CD14-positive monocyte (primary cell): Measurements from ENCODE around the gene OSBPL10. TPM values are rescaled to one million over a fixed set of nuclear protein-coding genes. Genes with fewer than 3 reads are reported as not detected.

Experiments
- DNase-seq, 3 donors: peaks; one replicate each; pipeline ENCODE4 v3.0.0-alpha.2; 2011 to 2022
- H2AFZ ChIP-seq: 2 replicates; pipeline ENCODE4 v1.6.0; 2012; ENCODE audit warnings: mild to moderate bottlenecking, low read depth, low read length, inconsistent platforms; ENCODE audit not compliant: insufficient read depth, poor library complexity, severe bottlenecking
- H3K27ac ChIP-seq, 2 donors: 1 replicate in 1 of 2; 2 replicates in 1 of 2; pipeline ENCODE4 v1.5.1; 2012 to 2013; ENCODE audit warnings: low read length in 2 of 2, control low read depth in 1 of 2, inconsistent platforms in 1 of 2, low read depth in 1 of 2, mild to moderate bottlenecking in 1 of 2
- H3K27me3 ChIP-seq, 2 donors: one replicate each; pipeline versions ENCODE4 v1.6.0 to v1.6.1; 2011 to 2013; ENCODE audit warnings: low read length in 2 of 2; ENCODE audit not compliant: control insufficient read depth in 2 of 2, insufficient read depth in 2 of 2
- H3K36me3 ChIP-seq, 2 donors: replicated peaks in 1 of 2; 1 replicate in 1 of 2; 2 replicates in 1 of 2; pipeline versions ENCODE4 v1.5.1 to v1.6.1; 2012 to 2013; ENCODE audit warnings: low read length in 2 of 2, control low read depth in 1 of 2, inconsistent platforms in 1 of 2, mild to moderate bottlenecking in 1 of 2; ENCODE audit not compliant: insufficient read depth in 2 of 2, control insufficient read depth in 1 of 2
- H3K4me1 ChIP-seq, 2 donors: 1 replicate in 1 of 2; 2 replicates in 1 of 2; pipeline versions ENCODE4 v1.5.1 to v1.6.1; 2012 to 2013; ENCODE audit warnings: low read length in 2 of 2, control low read depth in 1 of 2, inconsistent platforms in 1 of 2, mild to moderate bottlenecking in 1 of 2, moderate library complexity in 1 of 2; ENCODE audit not compliant: insufficient read depth in 2 of 2, control insufficient read depth in 1 of 2
- H3K4me2 ChIP-seq: replicated peaks from 2 replicates; pipeline ENCODE3; 2012; ENCODE audit warnings: low read length, moderate library complexity, mild to moderate bottlenecking; ENCODE audit not compliant: poor library complexity, severe bottlenecking; ENCODE audit errors: extremely low read depth
- H3K4me3 ChIP-seq, 3 experiments: fragments of 200-600 bp in 1 of 3; sonication (generic) in 1 of 3; replicated peaks in 1 of 3; 1 replicate in 2 of 3; 2 replicates in 1 of 3; pipeline ENCODE4 v1.5.1; 2011 to 2013; ENCODE audit warnings: low read length in 3 of 3, mild to moderate bottlenecking in 3 of 3, control low read depth in 2 of 3, low read depth in 2 of 3, inconsistent platforms in 1 of 3, moderate library complexity in 1 of 3
- H3K79me2 ChIP-seq: 2 replicates; pipeline ENCODE4 v1.6.0; 2012; ENCODE audit warnings: mild to moderate bottlenecking, control low read depth, inconsistent platforms, low read length, moderate library complexity; ENCODE audit not compliant: insufficient read depth
- H3K9ac ChIP-seq: 2 replicates; pipeline ENCODE4 v1.6.0; 2017; ENCODE audit warnings: low read length, mild to moderate bottlenecking; ENCODE audit not compliant: insufficient read depth, poor library complexity, severe bottlenecking
- H3K9me3 ChIP-seq, 2 donors: replicated peaks in 1 of 2; 1 replicate in 1 of 2; 2 replicates in 1 of 2; pipeline versions ENCODE4 v1.5.1 to v1.6.1; 2012 to 2013; ENCODE audit warnings: low read length in 2 of 2, control low read depth in 1 of 2; ENCODE audit not compliant: control insufficient read depth in 1 of 2, insufficient read depth in 1 of 2
- H4K20me1 ChIP-seq: 2 replicates; pipeline ENCODE4 v1.6.0; 2012; ENCODE audit warnings: mild to moderate bottlenecking, low read length, control low read depth, moderate library complexity; ENCODE audit not compliant: insufficient read depth
- H3K27ac Mint-ChIP-seq, 7 donors: one replicate each; pipeline ENCODE4 v1.8.0; 2020; ENCODE audit warnings: mild to moderate bottlenecking in 7 of 7, mixed read lengths in 7 of 7, moderate library complexity in 6 of 7, inconsistent platforms in 2 of 7
- H3K27me3 Mint-ChIP-seq, 3 donors: one replicate each; pipeline ENCODE4 v1.8.0; 2021 to 2022; ENCODE audit warnings: low read depth in 3 of 3, mild to moderate bottlenecking in 3 of 3, mixed read lengths in 3 of 3, moderate library complexity in 3 of 3, inconsistent platforms in 1 of 3
- H3K36me3 Mint-ChIP-seq, 2 donors: one replicate each; pipeline ENCODE4 v1.8.0; 2020; ENCODE audit warnings: mixed read lengths in 2 of 2, inconsistent platforms in 1 of 2, mild to moderate bottlenecking in 1 of 2
- H3K4me1 Mint-ChIP-seq: one replicate; pipeline ENCODE4 v1.8.0; 2020; ENCODE audit warnings: mild to moderate bottlenecking, mixed read lengths
- H3K4me3 Mint-ChIP-seq, 2 donors: one replicate each; pipeline ENCODE4 v1.8.0; 2020; ENCODE audit warnings: mild to moderate bottlenecking in 2 of 2, mixed read lengths in 2 of 2, moderate library complexity in 1 of 2
- H3K9me3 Mint-ChIP-seq, 7 donors: one replicate each; pipeline ENCODE4 v1.8.0; 2020 to 2022; ENCODE audit warnings: mixed read lengths in 7 of 7, mild to moderate bottlenecking in 6 of 7, moderate library complexity in 6 of 7, inconsistent platforms in 2 of 7
- WGBS: methylation state at CpG from one replicate; pipeline ENCODE4 v1.1.5; 2013; ENCODE audit warnings: missing lambda C conversion rate; ENCODE audit not compliant: insufficient coverage; 5-methylcytosine and 5-hydroxymethylcytosine counted together
- intact Hi-C, 2 donors: fragments of 100-400 bp; cut with micrococcal nuclease; formaldehyde crosslinking; loops; one replicate each; pipeline versions ENCODE4 v1.15.0 to v1.15.1; 2023
- polyA plus RNA-seq, 3 donors: library from polyadenylated mRNA; depleted of rRNA in 1 of 3; unstranded in 2 of 3; stranded (reverse) in 1 of 3; fragments of 300-500 nt in 2 of 3; fragments of >200 nt in 1 of 3; fragmentation: Illumina TruSeq in 2 of 3; gene quantifications; 1 replicate in 2 of 3; 2 replicates in 1 of 3; pipeline ENCODE4 v1.2.3, GENCODE V29; 2012 to 2021
- TF ChIP-seq, protein P1 (sequence below): fragments of 200-600 bp; IDR thresholded peaks from one replicate; pipeline ENCODE4 v1.8.0; 2022; ENCODE audit warnings: antibody characterized with exemption, mild to moderate bottlenecking

Gene OSBPL10
- polyA plus RNA-seq, 3 donors, result 0.03 TPM; not detected in 2

DNA sequence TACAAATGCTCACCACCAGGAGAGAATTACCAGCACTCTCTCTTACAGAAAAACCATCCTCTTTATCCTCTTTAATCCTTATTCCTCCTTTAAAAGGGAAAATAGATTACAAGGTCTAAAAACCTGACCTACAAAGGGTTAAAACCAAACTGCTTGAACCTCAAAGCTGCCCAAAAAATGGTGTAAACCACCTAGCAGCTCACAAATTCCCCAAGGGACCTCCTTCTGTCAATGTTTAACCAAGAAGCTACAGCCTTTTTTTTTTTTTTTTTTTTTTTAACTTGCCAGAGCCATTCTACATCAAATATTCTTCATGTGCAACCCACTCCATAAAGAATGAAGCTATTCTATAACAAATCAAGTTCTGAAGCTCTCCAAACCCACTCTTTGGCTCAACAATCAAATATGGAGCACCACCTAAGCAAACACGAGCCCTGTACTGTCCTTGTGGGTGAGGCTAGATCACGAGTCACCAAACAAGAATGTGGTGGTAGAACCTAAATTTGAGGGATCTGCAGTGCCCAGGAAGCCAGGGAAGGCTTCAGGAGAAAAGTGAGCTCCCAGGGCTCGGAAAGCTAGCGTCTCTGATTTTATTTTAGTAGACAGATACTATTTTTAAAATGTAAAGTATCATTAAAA is 20.1 kb downstream of the OSBPL10 start:
- H3K36me3 Mint-ChIP-seq, result no peaks in the 10 kb centered on the region
- peak overlapping the region in 1 of 2 donors; percentile 3 for H3K4me3 Mint-ChIP-seq
- Histone ChIP-seq H3K4me3 (no peak overlapping the region), H3K79me2 (no peaks in the 10 kb centered on the region), H3K9ac (no peak overlapping the region), H4K20me1 (no peaks in the 10 kb centered on the region), H3K27ac (no peak overlapping the region), H3K4me2 (no peak overlapping the region), H3K9me3 (peaks cover 1 to 7% of the 10 kb centered on the region in 2 donors), H3K36me3 (no peaks in the 10 kb centered on the region), H2AFZ (no peak overlapping the region), H3K27me3 (no peaks in the 10 kb centered on the region), H3K4me1 (no peaks in the 10 kb centered on the region)
- 75% methylated on average over 1 of the region's 4 CpGs for WGBS
- DNase-seq, result no peak
- H3K9me3 Mint-ChIP-seq, result peaks cover 0 to 5% (median 3%) of the 10 kb centered on the region in 7 donors
- no peak overlapping the region for H3K27ac Mint-ChIP-seq
- intact Hi-C loops, result no loop called here
- TF ChIP-seq, protein P1, sequence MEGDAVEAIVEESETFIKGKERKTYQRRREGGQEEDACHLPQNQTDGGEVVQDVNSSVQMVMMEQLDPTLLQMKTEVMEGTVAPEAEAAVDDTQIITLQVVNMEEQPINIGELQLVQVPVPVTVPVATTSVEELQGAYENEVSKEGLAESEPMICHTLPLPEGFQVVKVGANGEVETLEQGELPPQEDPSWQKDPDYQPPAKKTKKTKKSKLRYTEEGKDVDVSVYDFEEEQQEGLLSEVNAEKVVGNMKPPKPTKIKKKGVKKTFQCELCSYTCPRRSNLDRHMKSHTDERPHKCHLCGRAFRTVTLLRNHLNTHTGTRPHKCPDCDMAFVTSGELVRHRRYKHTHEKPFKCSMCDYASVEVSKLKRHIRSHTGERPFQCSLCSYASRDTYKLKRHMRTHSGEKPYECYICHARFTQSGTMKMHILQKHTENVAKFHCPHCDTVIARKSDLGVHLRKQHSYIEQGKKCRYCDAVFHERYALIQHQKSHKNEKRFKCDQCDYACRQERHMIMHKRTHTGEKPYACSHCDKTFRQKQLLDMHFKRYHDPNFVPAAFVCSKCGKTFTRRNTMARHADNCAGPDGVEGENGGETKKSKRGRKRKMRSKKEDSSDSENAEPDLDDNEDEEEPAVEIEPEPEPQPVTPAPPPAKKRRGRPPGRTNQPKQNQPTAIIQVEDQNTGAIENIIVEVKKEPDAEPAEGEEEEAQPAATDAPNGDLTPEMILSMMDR, result no peak
- peaks cover 5 to 16% (median 8%) of the 10 kb centered on the region in 3 donors for H3K27me3 Mint-ChIP-seq
- peaks cover 5% of the 10 kb centered on the region for H3K4me1 Mint-ChIP-seq

DNA sequence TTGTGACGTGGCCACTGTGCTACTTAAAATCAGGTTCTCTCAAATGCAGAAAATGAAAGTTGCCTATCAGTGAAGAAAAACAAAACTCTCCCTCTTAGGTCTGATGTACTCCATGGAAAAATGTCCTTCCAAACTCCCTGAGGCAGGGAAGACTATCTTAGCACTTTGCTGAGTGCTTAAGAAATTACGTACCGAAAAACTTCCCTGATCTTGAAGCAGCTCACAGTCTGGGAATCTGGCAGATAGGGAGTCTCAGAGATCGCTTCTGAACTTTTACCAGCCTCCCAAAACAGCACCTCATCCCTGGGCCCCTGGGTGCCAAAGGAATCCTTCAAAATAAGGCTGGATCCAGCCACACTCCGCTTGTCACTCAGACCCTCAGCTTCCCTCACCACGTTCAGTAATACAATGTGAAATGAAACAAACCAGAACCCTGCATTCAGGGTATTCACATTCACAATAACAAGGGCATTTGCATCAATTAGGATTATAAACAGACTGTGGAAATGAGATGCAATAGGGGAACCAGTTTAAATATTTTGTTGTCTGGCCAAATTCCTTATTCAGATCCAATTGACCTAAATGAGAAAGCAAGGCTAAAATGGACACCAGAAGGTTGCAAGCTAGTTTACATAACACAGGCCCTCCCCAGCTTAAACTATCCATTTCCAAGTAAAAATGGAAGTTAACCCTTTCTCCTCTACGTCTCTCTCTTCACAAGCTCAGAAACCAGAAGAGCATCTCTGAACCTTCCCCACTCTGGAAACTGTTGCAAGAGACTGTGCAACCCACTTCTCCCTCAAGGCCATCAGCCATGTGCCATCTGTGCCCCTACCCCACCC is 20.9 kb downstream of the OSBPL10 start:
- 81% methylated on average over 5 of the region's 7 CpGs for WGBS
- peak overlapping the region in 2 of 7 donors; percentile 31 to 46 for H3K27ac Mint-ChIP-seq
- no peak overlapping the region for H3K4me3 ChIP-seq
- H3K27me3 ChIP-seq, result no peaks in the 10 kb centered on the region
- H3K27ac ChIP-seq, result no peak overlapping the region
- H4K20me1 ChIP-seq, result no peaks in the 10 kb centered on the region
- H3K36me3 ChIP-seq, result no peaks in the 10 kb centered on the region
- H3K4me3 Mint-ChIP-seq, result no peak overlapping the region
- H3K79me2 ChIP-seq, result no peaks in the 10 kb centered on the region
- H3K4me2 ChIP-seq, result no peak overlapping the region
- TF ChIP-seq, protein P1, result no peak
- intact Hi-C loops, result no loop called here
- H3K4me1 Mint-ChIP-seq, result peaks cover 5% of the 10 kb centered on the region
- no peak overlapping the region for H2AFZ ChIP-seq
- H3K9me3 ChIP-seq, result peaks cover 9 to 13% of the 10 kb centered on the region in 2 donors
- H3K9me3 Mint-ChIP-seq, result peaks cover 0 to 11% (median 9%) of the 10 kb centered on the region in 7 donors
- H3K4me1 ChIP-seq, result no peaks in the 10 kb centered on the region
- no peak overlapping the region for H3K9ac ChIP-seq
- no peak for DNase-seq
- no peaks in the 10 kb centered on the region for H3K36me3 Mint-ChIP-seq
- peaks cover 5 to 16% (median 8%) of the 10 kb centered on the region in 3 donors for H3K27me3 Mint-ChIP-seq
